HG03103 (cell line): Measurements from ENCODE around the gene CTNNA3.

ENCODE experiments used
- ATAC-seq: cut with Tn5 transposase; IDR thresholded peaks from one replicate; pipeline ENCODE4 v1.9.1; 2021; ENCODE audit warnings: low read depth; ENCODE audit not compliant: unreplicated experiment

CTNNA3 gene

GRCh38 chr10:66924674-66925345 lies 771.2 kb downstream of the CTNNA3 start:
- ATAC-seq, result no peak

DNA sequence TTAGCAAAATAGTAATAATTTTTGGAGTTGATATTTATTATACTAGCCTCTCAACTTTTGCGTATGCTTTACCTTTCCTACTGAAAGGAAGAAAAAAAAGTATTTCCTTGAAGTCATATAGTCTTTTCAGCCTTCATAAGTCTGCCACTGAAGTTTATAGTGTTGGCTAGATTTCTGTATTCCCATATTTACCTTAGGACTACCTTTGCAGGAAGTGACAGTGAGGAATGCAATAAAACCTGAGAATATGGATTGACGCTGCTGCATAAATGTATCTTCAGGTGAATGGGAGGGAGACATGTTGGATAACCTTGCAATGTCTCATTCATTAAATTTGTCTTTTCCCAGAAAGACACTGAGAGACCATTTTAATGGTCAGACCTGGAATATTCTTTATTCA lies 776.7 kb downstream of the CTNNA3 start:
- ATAC-seq, result no peak

GRCh38 chr10:66917104-66917503 lies 778.9 kb downstream of the CTNNA3 start:
- no peak for ATAC-seq

DNA sequence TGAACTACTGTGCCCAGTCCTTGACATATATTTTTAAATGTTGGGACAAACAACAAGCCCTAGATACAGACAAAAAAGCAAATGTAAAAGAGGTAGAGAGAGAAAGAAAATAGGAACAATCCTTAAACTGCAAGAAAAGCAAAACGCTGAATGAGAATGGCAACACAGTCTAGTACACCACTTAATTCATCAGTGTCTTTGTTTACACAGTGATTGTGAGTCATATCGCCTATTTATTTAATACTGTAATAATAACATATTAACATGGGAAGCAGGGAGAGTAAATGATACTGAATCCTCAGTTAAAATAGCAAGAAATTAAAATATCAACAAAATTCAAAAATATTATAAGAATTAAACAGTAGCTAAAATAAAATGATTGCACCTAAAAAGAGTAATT lies 780.0 kb downstream of the CTNNA3 start:
- ATAC-seq, result no peak

GRCh38 chr10:66910671-66911070 lies 785.3 kb downstream of the CTNNA3 start:
- ATAC-seq, result no peak

DNA sequence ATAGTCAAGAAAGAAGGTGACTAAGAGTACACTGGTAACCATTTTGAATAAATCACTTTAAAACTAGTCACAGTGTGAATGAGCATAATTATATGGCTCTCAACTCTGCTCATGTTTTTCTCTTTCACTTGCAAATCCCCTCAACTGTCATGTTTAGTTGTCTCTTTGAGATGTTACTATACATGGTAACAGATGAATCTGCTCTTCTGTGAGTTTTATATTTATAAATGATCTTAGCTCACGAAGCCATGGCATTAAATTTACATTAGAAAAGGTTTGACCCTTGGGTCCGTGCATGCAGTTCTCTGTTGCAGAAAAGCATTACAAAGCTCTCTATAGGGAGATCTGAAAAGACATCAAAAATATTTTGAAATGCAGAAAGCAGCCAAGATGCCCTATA lies 803.1 kb downstream of the CTNNA3 start:
- no peak for ATAC-seq

DNA sequence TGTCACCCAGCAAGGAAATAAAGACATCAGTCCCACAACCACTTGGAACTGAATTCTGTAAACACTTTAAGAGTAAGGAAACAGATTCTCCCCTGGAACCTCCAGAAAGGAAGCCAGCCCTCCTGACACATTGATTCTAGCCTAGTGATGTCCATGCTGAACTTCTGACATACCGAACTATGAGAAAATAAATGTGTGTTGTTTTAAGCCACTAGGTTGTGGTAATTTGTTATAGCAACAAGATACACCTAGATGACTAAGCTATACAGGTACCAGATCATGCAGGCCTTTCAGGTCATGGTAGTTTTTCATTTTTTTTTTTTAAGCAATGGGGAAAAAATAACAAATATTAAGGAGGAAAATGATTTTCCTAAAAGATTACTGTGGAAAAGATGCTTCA lies 807.8 kb downstream of the CTNNA3 start:
- no peak for ATAC-seq

GRCh38 chr10:66886848-66887247 lies 809.1 kb downstream of the CTNNA3 start:
- ATAC-seq, result no peak

GRCh38 chr10:66882271-66882670 lies 813.7 kb downstream of the CTNNA3 start:
- ATAC-seq, result no peak

DNA sequence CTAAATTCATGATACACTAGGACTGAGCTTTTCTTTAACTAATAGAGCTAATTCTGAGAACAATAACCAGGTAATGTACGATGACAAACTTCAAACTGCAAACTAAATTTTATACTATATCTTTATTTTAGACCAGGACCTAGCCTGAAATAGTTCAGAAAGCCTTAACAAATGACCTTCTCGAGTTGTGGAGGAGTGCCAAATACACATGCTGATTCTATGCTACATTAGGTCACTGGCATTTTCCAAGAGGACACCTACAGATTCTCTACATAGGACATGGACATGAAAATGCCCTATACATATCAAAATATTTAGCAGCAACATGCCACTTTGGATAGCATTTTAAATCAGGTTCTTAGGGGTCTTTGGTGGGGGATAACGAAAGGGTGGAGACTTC lies 814.2 kb downstream of the CTNNA3 start:
- no peak for ATAC-seq

DNA sequence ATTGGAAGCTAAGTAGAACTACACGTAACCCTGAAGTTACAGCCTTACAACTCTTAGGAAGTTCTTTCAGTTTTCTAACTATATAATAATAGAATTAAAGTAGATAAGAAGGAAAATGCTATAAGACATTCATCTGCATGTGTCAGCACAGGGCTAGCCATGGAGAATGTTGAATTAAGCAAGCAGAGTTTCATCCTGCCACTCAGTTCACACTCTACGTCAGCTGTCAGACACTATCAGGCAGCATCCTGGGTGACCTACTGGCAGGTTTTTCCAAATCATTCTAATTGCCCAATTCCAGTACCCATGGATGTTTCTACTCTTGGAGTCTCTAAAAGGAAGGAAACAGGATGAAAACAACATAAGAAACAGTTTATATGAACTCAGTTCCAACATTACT lies 815.2 kb downstream of the CTNNA3 start:
- ATAC-seq, result no peak

DNA sequence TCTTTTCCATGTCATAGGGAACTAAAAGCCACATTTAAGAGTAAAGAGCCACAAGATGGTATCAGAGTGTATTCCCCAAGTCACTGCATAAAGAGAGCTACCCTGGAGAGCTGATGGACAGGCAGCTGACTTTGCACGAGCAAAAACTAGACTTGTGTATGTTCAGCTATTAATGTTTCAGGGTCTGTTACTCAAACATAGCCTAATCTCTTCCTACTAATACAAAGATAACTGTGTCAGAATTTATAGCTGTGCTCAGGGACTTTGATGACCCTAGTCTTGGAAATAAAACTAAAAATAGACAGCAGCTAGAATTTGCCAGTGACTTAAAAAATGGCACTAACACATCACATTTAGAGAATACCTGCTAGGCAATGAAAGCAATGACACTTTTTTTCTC lies 815.7 kb downstream of the CTNNA3 start:
- ATAC-seq, result no peak

- ATAC-seq, result no peak
These were observed 818.6 kb downstream of the CTNNA3 start for GRCh38 chr10:66877361-66877760.

GRCh38 chr10:66869635-66870034 lies 826.4 kb downstream of the CTNNA3 start:
- ATAC-seq, result no peak

- no peak for ATAC-seq
These were observed 833.2 kb downstream of the CTNNA3 start for GRCh38 chr10:66862687-66863258.

- ATAC-seq, result no peak
These were observed 835.5 kb downstream of the CTNNA3 start for GRCh38 chr10:66860376-66860945.

DNA sequence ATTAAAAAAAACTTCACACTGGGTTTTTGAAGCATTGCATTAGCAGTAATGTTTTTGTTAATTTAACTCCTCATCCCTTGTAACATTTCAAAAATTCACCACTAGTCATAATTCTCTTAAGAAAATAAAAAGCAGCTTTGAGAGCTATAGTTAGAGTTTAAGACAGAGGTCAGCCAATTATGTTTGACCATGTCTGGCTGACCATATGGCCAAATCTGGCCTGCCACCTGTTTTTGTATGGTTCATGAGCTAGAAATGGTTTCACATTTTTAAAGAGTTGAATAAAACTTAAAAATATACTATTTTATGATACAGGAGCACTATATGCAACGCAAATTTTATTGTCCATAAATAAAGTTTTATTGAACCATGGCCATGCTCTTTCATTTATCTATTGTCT lies 843.2 kb downstream of the CTNNA3 start:
- ATAC-seq, result no peak

GRCh38 chr10:66848856-66849255 lies 847.1 kb downstream of the CTNNA3 start:
- ATAC-seq, result no peak

GRCh38 chr10:66844176-66844942 lies 851.6 kb downstream of the CTNNA3 start:
- no peak for ATAC-seq

- no peak for ATAC-seq
These were observed 852.6 kb downstream of the CTNNA3 start for GRCh38 chr10:66843396-66843795.

DNA sequence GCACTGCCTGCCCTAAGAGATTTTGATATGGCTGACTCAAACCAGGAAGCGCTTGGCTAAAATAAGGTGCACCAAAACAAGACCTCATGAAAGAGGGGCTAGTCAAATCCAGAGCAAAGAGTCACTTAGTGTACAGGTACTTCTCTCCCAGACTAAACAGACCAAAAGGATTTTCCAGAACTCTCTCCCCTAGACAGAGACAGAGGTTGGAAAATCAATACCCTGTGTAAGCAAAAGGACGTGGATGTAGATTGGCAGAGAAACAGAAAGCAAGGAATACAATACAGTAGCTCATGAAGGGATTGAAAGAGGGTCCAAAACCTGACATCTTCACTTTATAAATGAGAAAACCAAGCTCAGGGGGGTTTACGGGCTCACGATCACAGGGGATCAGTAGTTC lies 853.1 kb downstream of the CTNNA3 start:
- no peak for ATAC-seq

DNA sequence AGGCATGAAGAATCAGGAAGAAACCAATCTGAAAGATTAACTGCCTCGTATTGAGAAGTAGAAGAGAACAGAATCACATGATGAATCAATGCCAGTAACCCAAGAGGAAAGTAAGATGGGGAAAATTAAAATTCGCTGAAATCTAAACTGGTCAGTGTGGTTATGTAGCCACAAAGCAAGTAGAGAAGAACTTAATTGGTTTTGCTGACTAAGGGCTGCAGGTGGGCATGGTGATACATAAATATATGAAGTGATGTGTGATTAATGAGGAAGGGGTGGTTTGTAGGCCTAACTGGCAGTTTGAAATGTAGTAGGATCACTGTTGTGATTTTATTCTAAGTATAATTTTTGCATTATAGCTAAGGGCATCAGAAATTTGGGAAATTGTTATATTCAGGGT lies 853.6 kb downstream of the CTNNA3 start:
- no peak for ATAC-seq
